ENCODE results near the gene TBCD. TPM values are rescaled to one million over a fixed set of nuclear protein-coding genes. Genes with fewer than 3 reads are reported as not detected.

Gene TBCD
- total RNA-seq, 4 donors from 2014 or later, result 30.5 to 94.3 (median 51.8) TPM

- TF ChIP-seq CTCF (IDR thresholded peaks at IDR 0.05), result no peak
- no peak for ATAC-seq (ENCODE audit: low FRiP score)
- no peak for DNase-seq (ENCODE audit: low spot score)
Measured at GRCh38 chr17:82972836-82973372, 221.0 kb downstream of the TBCD start.

- ATAC-seq (ENCODE audit: low FRiP score), result no peak
- no peak for DNase-seq (ENCODE audit: low spot score)
Measured at GRCh38 chr17:82973456-82974135, 221.7 kb downstream of the TBCD start.

GRCh38 chr17:82974136-82974952 lies 222.5 kb downstream of the TBCD start:
- DNase-seq (ENCODE audit: low spot score), result no peak
- no peak for TF ChIP-seq CTCF (IDR thresholded peaks at IDR 0.05)
- no peak for ATAC-seq (ENCODE audit: low FRiP score)

More at GRCh38 chr17:82973456-82974135, 221.7 kb downstream of the TBCD start:
- TF ChIP-seq CTCF (IDR thresholded peaks at IDR 0.05), result no peak

GRCh38 chr17:82976982-82977488 lies 225.2 kb downstream of the TBCD start:
- ATAC-seq (ENCODE audit: low FRiP score), result no peak
- no peak for DNase-seq (ENCODE audit: low spot score)
- TF ChIP-seq CTCF (IDR thresholded peaks at IDR 0.05), result no peak

GRCh38 chr17:82977606-82978005 lies 225.7 kb downstream of the TBCD start:
- DNase-seq (ENCODE audit: low spot score) (no peak), ATAC-seq (ENCODE audit: low FRiP score) (no peak)
- no peak for TF ChIP-seq CTCF (IDR thresholded peaks at IDR 0.05)

- no peak for ATAC-seq (ENCODE audit: low FRiP score)
- DNase-seq (ENCODE audit: low spot score), result no peak
- no peak for TF ChIP-seq CTCF (IDR thresholded peaks at IDR 0.05)
Measured at GRCh38 chr17:82978765-82979349, 227.0 kb downstream of the TBCD start.

Data from omental fat pad (tissue), 4 donors.